GM18508 (cell line): Measurements from ENCODE around the gene HCLS1.
"Not testable (repeated sequence)": the region's sequence is repeated elsewhere in the genome, so short reads cannot be mapped to it uniquely, and the experiment has no call there.

Experiments
- ATAC-seq: cut with Tn5 transposase; IDR thresholded peaks from one replicate; pipeline ENCODE4 v1.9.1; 2021; ENCODE audit warnings: moderate number of reproducible peaks; ENCODE audit not compliant: insufficient read depth, unreplicated experiment

The HCLS1 gene

GRCh38 chr3:121660356-121661171 lies at the start of gene HCLS1:
Gene HCLS1, minus strand, starts transcription at chr3:121660903. Its CDS starts 2,556 bp downstream, at chr3:121658347.
- ATAC-seq, result peak; percentile 75

- no peak for ATAC-seq
These were observed 49.6 kb upstream of the HCLS1 start for GRCh38 chr3:121710347-121710746.

GRCh38 chr3:121707531-121708273 lies 47.0 kb upstream of the HCLS1 start:
- ATAC-seq, result no peak

- no peak for ATAC-seq
These were observed 44.8 kb upstream of the HCLS1 start for GRCh38 chr3:121705541-121705940.

- ATAC-seq, result no peak
These were observed 43.3 kb upstream of the HCLS1 start for GRCh38 chr3:121703973-121704372.

GRCh38 chr3:121698901-121699300 lies 38.2 kb upstream of the HCLS1 start:
- ATAC-seq, result no peak

GRCh38 chr3:121698476-121698875 lies 37.8 kb upstream of the HCLS1 start:
- ATAC-seq, result no peak

GRCh38 chr3:121696186-121696585 lies 35.5 kb upstream of the HCLS1 start:
- ATAC-seq, result no peak

GRCh38 chr3:121692010-121692699 lies 31.5 kb upstream of the HCLS1 start:
- no peak for ATAC-seq

- peak; percentile 79 for ATAC-seq
These were observed 30.2 kb upstream of the HCLS1 start for GRCh38 chr3:121690777-121691405.

GRCh38 chr3:121688747-121689146 lies 28.0 kb upstream of the HCLS1 start:
- not testable (repeated sequence) for ATAC-seq

GRCh38 chr3:121681792-121682191 lies 21.1 kb upstream of the HCLS1 start:
- no peak for ATAC-seq

- no peak for ATAC-seq
These were observed 16.4 kb upstream of the HCLS1 start for GRCh38 chr3:121677141-121677540.

- no peak for ATAC-seq
These were observed 10.0 kb upstream of the HCLS1 start for GRCh38 chr3:121670676-121671075.

- ATAC-seq, result no peak
These were observed 6.6 kb upstream of the HCLS1 start for GRCh38 chr3:121667333-121667732.

- no peak for ATAC-seq
These were observed 4.8 kb upstream of the HCLS1 start for GRCh38 chr3:121665488-121665887.

GRCh38 chr3:121663171-121663847 lies 2.6 kb upstream of the HCLS1 start:
- ATAC-seq, result no peak

GRCh38 chr3:121662742-121663141 lies 2.0 kb upstream of the HCLS1 start:
- no peak for ATAC-seq

- no peak for ATAC-seq
These were observed 673 bp upstream of the HCLS1 start for GRCh38 chr3:121661376-121661775.

- no peak for ATAC-seq
These were observed 1.1 kb downstream of the HCLS1 start for GRCh38 chr3:121659586-121659985.
